Inflammatory macrophage treated with lipopolysaccharide for 1 hour (primary cell): ENCODE measurements around the gene GNB1.
A peak's percentile ranks its signal among the peaks of the same experiment; 100 is the strongest.

ENCODE experiments used
- DNase-seq, 2 donors: peaks; one replicate each; pipeline ENCODE4 v3.0.0-alpha.2; 2020 to 2022

GNB1 gene

DNA sequence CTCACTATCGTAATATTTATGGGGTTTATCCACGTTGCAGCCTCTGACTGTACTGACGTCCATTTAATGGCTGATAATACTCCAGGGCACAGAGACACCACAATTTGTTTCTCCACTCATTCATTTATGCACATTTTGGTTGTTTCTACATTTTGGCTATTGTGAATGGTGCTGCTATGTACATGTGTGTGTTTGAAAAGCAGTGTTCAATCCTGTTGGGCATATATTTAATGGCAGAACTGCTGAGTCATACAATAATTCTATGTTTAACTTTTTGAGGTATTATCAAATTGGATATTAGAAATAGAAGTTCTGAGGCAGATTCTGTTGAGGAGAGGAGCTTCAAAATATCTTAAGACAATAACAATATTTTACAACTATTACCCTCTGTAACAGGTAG lies 73.7 kb downstream of the GNB1 start:
- no peak for DNase-seq

- no peak for DNase-seq
These were observed 75.1 kb downstream of the GNB1 start for GRCh38 chr1:1815606-1816281.

GRCh38 chr1:1809489-1809888 lies 81.4 kb downstream of the GNB1 start:
- DNase-seq = no peak

DNA sequence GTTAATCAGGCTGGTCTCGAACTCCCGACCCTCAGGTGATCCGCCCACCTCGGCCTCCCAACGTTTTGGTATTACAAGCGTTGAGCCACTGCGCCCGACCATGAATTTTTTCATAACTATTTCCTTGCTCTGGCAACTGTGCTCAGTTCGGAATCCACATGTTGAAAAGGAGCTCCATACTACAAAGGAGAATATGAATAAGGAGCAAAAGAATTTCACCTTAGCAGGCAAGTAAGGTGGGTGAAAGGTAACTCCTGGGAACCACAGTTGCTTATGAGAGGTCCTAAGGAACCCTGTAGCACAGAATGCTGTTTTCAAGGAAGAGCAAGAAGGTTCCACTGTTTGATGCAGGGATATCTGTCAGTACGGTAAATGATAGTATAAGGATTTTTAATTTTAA lies 82.7 kb downstream of the GNB1 start:
- no peak for DNase-seq

GRCh38 chr1:1806890-1807289 lies 84.0 kb downstream of the GNB1 start:
- no peak for DNase-seq

GRCh38 chr1:1804301-1804700 lies 86.6 kb downstream of the GNB1 start:
- no peak for DNase-seq

GRCh38 chr1:1802871-1803270 lies 88.0 kb downstream of the GNB1 start:
- DNase-seq = no peak

GRCh38 chr1:1799716-1800115 lies 91.2 kb downstream of the GNB1 start:
- no peak for DNase-seq

DNA sequence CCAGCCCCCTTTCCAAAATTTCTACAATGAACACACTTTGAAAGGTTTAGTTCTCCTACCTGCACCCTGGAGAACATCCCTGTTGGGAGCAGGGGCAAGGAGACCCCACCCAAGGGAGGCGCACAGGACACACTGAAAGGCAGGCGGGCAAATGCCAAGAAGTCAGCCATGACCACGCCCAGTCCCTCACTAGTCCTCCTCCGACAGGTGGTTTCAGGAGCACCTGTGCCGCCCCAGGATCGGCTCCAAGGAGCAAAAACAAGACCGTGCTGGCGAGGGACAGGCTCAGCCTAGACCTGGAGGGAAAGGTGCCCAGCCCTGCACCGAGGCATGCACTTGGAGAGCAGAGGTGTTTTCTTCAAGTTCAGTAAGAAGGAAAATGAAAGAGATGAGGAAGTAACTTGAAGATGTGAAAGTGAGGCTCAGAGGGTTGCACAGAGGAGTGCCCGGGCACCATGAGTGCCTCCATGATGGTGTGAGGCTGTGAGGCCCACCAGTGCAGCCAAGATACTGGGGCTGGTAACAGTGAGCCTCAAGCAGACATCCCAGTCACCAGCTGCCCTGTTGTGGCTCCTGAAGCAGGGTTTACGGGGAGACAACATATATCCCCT lies 93.1 kb downstream of the GNB1 start:
- no peak for DNase-seq

DNA sequence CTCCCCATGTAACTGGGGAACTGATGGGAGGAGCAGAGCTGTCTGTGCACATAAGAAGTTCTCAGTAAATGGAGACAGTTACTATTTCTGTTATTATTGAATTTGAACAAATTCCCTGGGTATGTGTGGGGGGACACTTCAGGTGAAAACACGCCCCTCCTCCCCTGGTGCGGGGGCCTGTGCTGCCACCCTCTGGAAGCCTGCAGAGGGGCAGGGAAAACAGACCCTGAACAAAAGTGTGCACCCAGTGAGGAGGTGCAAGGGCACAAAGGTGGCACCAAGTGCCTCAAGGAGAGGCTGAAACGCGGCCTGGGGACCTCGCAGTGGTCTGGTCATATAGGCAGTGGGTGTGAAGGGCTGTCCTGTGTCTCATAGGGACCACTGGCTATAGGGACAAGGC lies 94.4 kb downstream of the GNB1 start:
- DNase-seq = no peak

DNA sequence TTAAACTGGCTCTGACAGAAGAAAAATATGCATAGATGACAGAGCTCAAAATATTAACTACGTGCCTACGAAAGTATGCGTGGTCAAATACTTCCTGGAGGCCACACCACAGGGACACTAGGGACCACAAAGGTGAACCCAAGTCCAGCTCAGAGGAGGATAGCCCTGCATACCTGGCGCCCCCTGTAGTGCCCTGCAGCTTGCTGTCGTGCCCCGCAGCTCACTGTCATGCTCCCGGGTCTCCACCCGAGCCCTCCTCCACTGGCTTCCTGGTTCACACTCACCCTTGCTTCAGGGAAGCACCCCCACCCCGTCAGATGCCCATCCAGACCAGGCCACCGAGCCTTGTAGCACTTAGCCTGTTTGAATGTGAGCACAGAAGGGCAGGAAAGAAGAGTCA lies 95.9 kb downstream of the GNB1 start:
- no peak for DNase-seq

DNA sequence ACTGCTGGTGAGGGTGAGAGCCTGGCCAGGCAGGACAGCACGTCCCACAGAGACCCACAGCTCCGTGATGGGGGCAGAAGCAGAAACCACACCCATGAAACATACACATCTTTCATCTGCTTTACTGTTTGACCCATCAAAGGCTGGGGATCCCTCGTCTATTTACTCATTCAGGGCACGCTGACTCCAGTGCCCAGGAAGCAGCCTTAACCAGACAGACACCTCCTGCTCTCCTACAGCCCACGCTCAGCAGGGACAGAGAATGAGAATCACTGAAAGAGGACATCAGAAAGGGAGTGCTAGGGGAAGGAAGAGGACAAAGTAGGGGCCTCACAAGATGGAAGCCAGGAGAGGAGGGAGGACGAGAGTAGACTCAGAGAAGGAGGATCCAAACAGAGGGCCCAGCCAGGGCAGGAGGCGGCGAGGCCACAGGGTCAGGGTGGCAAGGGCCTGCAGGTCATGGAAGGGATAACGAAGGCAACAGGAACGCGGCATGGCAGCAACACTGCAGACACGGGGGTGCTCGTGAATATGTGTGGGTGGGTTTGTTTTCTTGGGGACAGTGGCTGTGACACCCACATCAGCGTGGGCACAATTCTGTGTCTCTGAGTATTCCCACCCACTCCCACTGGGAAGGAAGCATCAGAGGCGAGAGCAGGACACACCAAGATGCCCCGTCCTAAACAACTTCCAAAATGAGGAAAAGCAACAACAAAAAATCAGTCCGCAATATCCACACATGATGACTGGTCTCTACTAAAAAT lies 97.2 kb downstream of the GNB1 start:
- no peak for DNase-seq

DNA sequence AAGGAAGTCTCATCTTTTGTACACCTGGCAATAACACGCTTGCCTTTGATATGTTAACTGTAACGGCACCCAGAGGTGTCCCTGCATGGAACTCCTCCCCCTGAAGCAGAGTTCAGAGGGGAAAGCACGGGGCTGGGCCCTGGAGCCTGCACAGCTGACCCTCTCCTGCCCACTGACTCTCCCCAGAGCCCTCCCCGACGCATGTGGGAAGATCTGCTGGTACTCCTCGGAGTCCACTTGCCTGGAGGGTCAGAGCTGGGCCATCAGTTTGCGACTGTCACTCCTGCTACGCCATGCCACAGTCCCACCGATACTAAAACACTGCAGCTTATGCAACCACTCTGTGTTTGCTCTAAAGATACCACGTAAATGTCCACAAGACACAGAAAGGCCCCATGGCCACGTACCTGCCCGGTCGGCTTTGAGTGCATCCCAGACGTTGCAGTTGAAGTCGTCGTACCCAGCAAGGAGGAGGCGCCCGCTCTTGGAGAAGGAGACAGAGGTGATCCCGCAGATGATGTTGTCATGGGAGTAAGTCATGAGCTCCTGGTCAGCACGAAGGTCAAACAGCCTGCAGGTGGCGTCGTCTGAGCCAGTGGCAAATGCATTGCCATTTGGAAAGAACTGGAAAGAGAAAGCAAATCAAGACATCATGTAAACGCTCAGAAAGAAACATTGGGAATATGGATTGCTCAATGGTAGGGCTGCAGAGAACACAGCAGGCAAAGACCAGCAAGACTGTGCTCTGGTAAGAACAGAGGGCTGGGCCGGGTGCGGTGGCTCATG lies 102.0 kb downstream of the GNB1 start:
- DNase-seq = no peak

- no peak for DNase-seq
These were observed 102.8 kb downstream of the GNB1 start for GRCh38 chr1:1788136-1788535.

DNA sequence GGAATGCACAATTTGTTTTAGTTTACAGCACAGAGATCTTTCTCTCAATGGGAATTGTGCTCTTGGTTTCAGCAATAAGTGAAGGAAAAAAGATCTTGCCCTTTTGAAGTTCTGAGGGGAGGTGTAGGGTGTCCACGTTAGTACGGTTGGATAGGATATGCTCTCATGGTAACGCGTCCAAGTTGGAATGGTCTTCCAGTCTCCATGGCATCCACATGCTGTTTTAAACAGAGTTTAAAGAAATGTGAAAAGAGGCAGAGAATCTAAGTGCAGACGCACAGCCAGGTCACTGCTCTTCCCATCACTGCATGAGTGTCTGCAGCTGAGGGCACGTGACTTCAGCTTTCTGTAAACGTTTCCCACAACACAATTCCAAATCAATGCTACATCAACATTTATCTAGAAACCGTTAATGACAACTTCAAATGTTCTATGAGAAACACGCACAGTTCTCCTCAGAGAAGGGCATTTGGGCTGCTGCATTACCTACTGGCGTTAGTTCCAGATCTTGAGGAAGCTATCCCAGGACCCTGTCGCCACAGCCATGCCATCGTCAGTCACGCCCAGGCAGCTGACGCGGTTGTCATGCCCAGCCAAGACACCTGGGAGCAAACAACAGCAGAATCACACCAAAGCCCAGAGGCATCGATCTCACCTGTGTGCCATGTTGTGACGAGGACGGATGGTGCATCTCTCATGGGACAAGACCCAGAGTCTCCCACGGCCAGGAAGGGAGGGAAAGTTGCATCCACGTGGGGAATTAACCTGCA lies 103.9 kb downstream of the GNB1 start:
- no peak for DNase-seq

- no peak for DNase-seq
These were observed 105.2 kb downstream of the GNB1 start for GRCh38 chr1:1785666-1786065.

- DNase-seq = no peak
These were observed 106.0 kb downstream of the GNB1 start for GRCh38 chr1:1784933-1785332.

DNA sequence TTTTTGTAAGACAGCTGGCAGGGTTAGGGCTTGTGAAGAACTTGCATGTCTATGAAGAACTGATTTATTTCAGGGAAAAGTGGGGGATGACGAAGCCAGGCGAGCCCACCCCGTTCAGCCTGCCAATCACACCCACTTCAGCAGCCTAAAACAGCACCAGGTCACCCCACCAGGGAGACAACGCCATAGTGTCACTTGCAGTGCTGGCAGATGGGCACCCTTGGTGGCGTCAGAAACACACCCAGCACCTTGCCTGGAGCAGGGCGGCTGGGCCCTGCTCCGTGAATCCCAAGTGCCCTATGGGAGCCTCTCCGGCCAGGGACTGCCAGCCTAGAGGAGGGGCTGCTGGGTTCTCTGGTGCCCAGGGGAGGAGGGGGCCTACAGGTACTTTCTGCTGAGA lies 107.6 kb downstream of the GNB1 start:
- DNase-seq = no peak

- DNase-seq = peak; percentile 70 to 73
These were observed 108.3 kb downstream of the GNB1 start for GRCh38 chr1:1782399-1783221.

GRCh38 chr1:1781526-1781903 lies 109.4 kb downstream of the GNB1 start:
- DNase-seq = no peak

GRCh38 chr1:1780598-1781525 lies 110.0 kb downstream of the GNB1 start:
- DNase-seq = no peak
